PC-9 (cell line): ENCODE measurements around the gene IKZF3. TPM values are rescaled to one million over a fixed set of nuclear protein-coding genes. Genes with fewer than 3 reads are reported as not detected.

Experiments
- BruUV-seq: library from RNA; stranded (reverse); fragments of 400-500 nt; replicated peaks from 2 replicates; lab custom pipeline; 2021; lab: Mats Ljungman, UMichigan
- CTCF ChIA-PET: fragments of 300-600 bp; sonication (Branson Sonifier 250); formaldehyde crosslinking; loops from one replicate; lab custom pipeline; 2022; ENCODE audit warnings: antibody characterized with exemption; lab: Charles Lee
- POLR2A ChIA-PET: fragments of 300-600 bp; sonication (Branson Sonifier 250); formaldehyde crosslinking; loops from one replicate; lab custom pipeline; 2022; ENCODE audit warnings: antibody characterized with exemption; ENCODE audit not compliant: unreplicated experiment; lab: Charles Lee
- DNase-seq, 2 experiments: peaks; one replicate each; pipeline versions ENCODE4 v3.0.0 to v3.0.0-alpha.2; 2015 to 2022; ENCODE audit warnings: mixed read lengths in 1 of 2
- H2AFZ ChIP-seq: fragments of 200-600 bp; sonication (generic); 2 replicates; pipeline ENCODE4 v1.8.1; 2017; ENCODE audit warnings: antibody characterized with exemption
- H3F3A ChIP-seq: fragments of 200-600 bp; sonication (generic); 2 replicates; pipeline ENCODE4 v1.8.1; 2017; ENCODE audit warnings: antibody characterized with exemption, mild to moderate bottlenecking, low read depth; ENCODE audit not compliant: insufficient read depth
- H3K27ac ChIP-seq: fragments of 200-600 bp; sonication (generic); 2 replicates; pipeline ENCODE4 v1.6.1; 2016; ENCODE audit warnings: mixed run types
- H3K27me3 ChIP-seq: fragments of 200-600 bp; sonication (generic); 2 replicates; pipeline ENCODE4 v1.6.1; 2016; ENCODE audit warnings: low read depth, mixed run types; ENCODE audit not compliant: insufficient read depth
- H3K36me3 ChIP-seq: fragments of 200-600 bp; sonication (generic); 2 replicates; pipeline ENCODE4 v1.6.1; 2016; ENCODE audit warnings: low read depth, mixed run types
- H3K4me1 ChIP-seq: fragments of 200-600 bp; sonication (generic); replicated peaks from 2 replicates; pipeline ENCODE4 v1.6.1; 2016; ENCODE audit warnings: mixed run types; ENCODE audit not compliant: insufficient read depth
- H3K4me2 ChIP-seq: fragments of 200-600 bp; sonication (generic); 2 replicates; pipeline ENCODE4 v1.6.1; 2017; ENCODE audit warnings: mixed run types
- H3K4me3 ChIP-seq: fragments of 200-600 bp; sonication (generic); 2 replicates; pipeline ENCODE4 v1.6.1; 2016; ENCODE audit warnings: mixed run types
- H3K79me2 ChIP-seq: fragments of 200-600 bp; sonication (generic); 2 replicates; pipeline ENCODE4 v1.6.1; 2017; ENCODE audit warnings: low read depth, mixed run types
- H3K9me2 ChIP-seq: fragments of 200-600 bp; sonication (generic); 2 replicates; pipeline ENCODE4 v1.8.1; 2017; ENCODE audit warnings: mild to moderate bottlenecking; ENCODE audit not compliant: insufficient read depth
- H3K9me3 ChIP-seq: fragments of 200-600 bp; sonication (generic); 2 replicates; pipeline ENCODE4 v1.8.1; 2016; ENCODE audit warnings: low read depth; ENCODE audit not compliant: insufficient read depth
- H4K20me1 ChIP-seq: fragments of 200-600 bp; sonication (generic); 2 replicates; pipeline ENCODE4 v1.8.1; 2017; ENCODE audit not compliant: insufficient read depth
- CTCF ChIP-seq: fragments of 200-600 bp; sonication (generic); conservative IDR thresholded peaks from 2 replicates; pipeline ENCODE4 v1.6.1; 2017; ENCODE audit warnings: mixed run types, antibody characterized with exemption, mild to moderate bottlenecking, moderate library complexity
- EZH2 ChIP-seq: fragments of 200-600 bp; sonication (generic); IDR thresholded peaks from 2 replicates; pipeline ENCODE4 v1.8.0; 2017; ENCODE audit warnings: antibody characterized with exemption, low read depth
- intact Hi-C: fragments of 100-400 bp; cut with micrococcal nuclease; formaldehyde crosslinking; loops from one replicate; pipeline ENCODE4 v1.10.0; 2022; ENCODE audit not compliant: unreplicated experiment
- total RNA-seq: library from RNA; stranded (reverse); gene quantifications from 2 replicates; pipeline ENCODE4 v1.2.3, GENCODE V29; 2021

The IKZF3 gene
- total RNA-seq, 1 experiment from 2014 or later: 0.04 TPM

- no peaks in the 10 kb centered on the region for H3K9me2 ChIP-seq
- H2AFZ ChIP-seq: no peak overlapping the region
- H3K27ac ChIP-seq: no peak overlapping the region
- H3K79me2 ChIP-seq: peaks cover 21% of the 10 kb centered on the region
- no peaks in the 10 kb centered on the region for H3K9me3 ChIP-seq
- no peaks in the 10 kb centered on the region for H3K27me3 ChIP-seq
- TF ChIP-seq CTCF (no peak), EZH2 (no peak)
- ChIA-PET CTCF (no interaction called here), POLR2A (no interaction called here)
- intact Hi-C loops: no loop called here
- BruUV-seq: no TSS peak
- no peaks in the 10 kb centered on the region for H4K20me1 ChIP-seq
- peaks cover 38% of the 10 kb centered on the region for H3F3A ChIP-seq
- H3K4me3 ChIP-seq: no peak overlapping the region
- peaks cover 16% of the 10 kb centered on the region for H3K4me1 ChIP-seq
- no peak overlapping the region for H3K4me2 ChIP-seq
- H3K36me3 ChIP-seq: peaks cover 15% of the 10 kb centered on the region; the same call in 1 of the 2 replicates
- DNase-seq: no peak
Observed at GRCh38 chr17:39744836-39745215, 119.3 kb downstream of the IKZF3 start.

- H3K9me3 ChIP-seq: no peaks in the 10 kb centered on the region
- H3K27me3 ChIP-seq: no peaks in the 10 kb centered on the region
- H3K4me3 ChIP-seq: no peak overlapping the region
- no peak overlapping the region for H2AFZ ChIP-seq
- no TSS peak for BruUV-seq
- peaks cover 11% of the 10 kb centered on the region for H3K4me1 ChIP-seq
- peaks cover 23% of the 10 kb centered on the region for H3K79me2 ChIP-seq
- ChIA-PET CTCF (no interaction called here), POLR2A (no interaction called here)
- H3F3A ChIP-seq: peaks cover 36% of the 10 kb centered on the region
- no peak for TF ChIP-seq EZH2
- TF ChIP-seq CTCF: no peak
- H3K4me2 ChIP-seq: no peak overlapping the region
- peaks cover 15% of the 10 kb centered on the region; the same call in 1 of the 2 replicates for H3K36me3 ChIP-seq
- no peaks in the 10 kb centered on the region for H3K9me2 ChIP-seq
- intact Hi-C loops: no loop called here
- DNase-seq: no peak
- no peaks in the 10 kb centered on the region for H4K20me1 ChIP-seq
- H3K27ac ChIP-seq: no peak overlapping the region
Observed at GRCh38 chr17:39744075-39744835, 119.9 kb downstream of the IKZF3 start.

GRCh38 chr17:39742856-39743436, 121.2 kb downstream of the IKZF3 start:
- Histone ChIP-seq H2AFZ (no peak overlapping the region), H3K36me3 (peaks cover 15% of the 10 kb centered on the region; the same call in 1 of the 2 replicates), H3F3A (peaks cover 32% of the 10 kb centered on the region), H3K9me2 (no peaks in the 10 kb centered on the region), H3K4me2 (no peak overlapping the region), H3K79me2 (peaks cover 23% of the 10 kb centered on the region), H3K27ac (no peak overlapping the region), H3K9me3 (no peaks in the 10 kb centered on the region), H3K4me1 (peaks cover 11% of the 10 kb centered on the region), H3K4me3 (no peak overlapping the region), H3K27me3 (no peaks in the 10 kb centered on the region), H4K20me1 (no peaks in the 10 kb centered on the region)
- intact Hi-C loops: no loop called here
- POLR2A ChIA-PET: no interaction called here
- TF ChIP-seq CTCF (no peak), EZH2 (no peak)
- DNase-seq: no peak
- CTCF ChIA-PET: no interaction called here
- BruUV-seq: no TSS peak
